GM10248 (cell line): ENCODE data around the gene TBC1D7.

Experiments
- CTCF ChIA-PET: fragments of 300-600 bp; sonication (Branson Sonifier 250); formaldehyde crosslinking; extraction: SDS; loops from one replicate; lab custom pipeline; 2021; ENCODE audit warnings: antibody characterized with exemption; lab: Yijun Ruan, JAX
- POLR2A ChIA-PET: fragments of 350-650 bp; sonication (Branson Sonifier 250); formaldehyde crosslinking; extraction: SDS; loops from one replicate; lab custom pipeline; 2020; ENCODE audit warnings: antibody characterized with exemption; lab: Yijun Ruan, JAX
- DNase-seq: peaks from one replicate; pipeline ENCODE4 v3.0.0; 2012; ENCODE audit errors: extremely low spot score
- TF ChIP-seq, protein P1 (sequence below): IDR thresholded peaks from 2 replicates; pipeline ENCODE4 v1.5.1; 2012; ENCODE audit warnings: mild to moderate bottlenecking, low read depth; ENCODE audit errors: extremely low read depth, missing control alignments, control extremely low read depth

TBC1D7 gene

GRCh38 chr6:13288481-13288880 is 39.9 kb downstream of the TBC1D7 start:
- TF ChIP-seq, protein P1, sequence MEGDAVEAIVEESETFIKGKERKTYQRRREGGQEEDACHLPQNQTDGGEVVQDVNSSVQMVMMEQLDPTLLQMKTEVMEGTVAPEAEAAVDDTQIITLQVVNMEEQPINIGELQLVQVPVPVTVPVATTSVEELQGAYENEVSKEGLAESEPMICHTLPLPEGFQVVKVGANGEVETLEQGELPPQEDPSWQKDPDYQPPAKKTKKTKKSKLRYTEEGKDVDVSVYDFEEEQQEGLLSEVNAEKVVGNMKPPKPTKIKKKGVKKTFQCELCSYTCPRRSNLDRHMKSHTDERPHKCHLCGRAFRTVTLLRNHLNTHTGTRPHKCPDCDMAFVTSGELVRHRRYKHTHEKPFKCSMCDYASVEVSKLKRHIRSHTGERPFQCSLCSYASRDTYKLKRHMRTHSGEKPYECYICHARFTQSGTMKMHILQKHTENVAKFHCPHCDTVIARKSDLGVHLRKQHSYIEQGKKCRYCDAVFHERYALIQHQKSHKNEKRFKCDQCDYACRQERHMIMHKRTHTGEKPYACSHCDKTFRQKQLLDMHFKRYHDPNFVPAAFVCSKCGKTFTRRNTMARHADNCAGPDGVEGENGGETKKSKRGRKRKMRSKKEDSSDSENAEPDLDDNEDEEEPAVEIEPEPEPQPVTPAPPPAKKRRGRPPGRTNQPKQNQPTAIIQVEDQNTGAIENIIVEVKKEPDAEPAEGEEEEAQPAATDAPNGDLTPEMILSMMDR: no peak
- no peak for DNase-seq
- CTCF ChIA-PET: interaction anchor here (0.8 to 2.7 kb wide), 2 partner anchors 9 to 13 kb away, joined by 3 to 9 read pairs; no protein-coding TSS in a partner anchor
- POLR2A ChIA-PET: interaction anchor here (0.8 to 1.5 kb wide), 3 partner anchors 9 to 48 kb away, joined by 3 to 10 read pairs (median 10); no protein-coding TSS in a partner anchor

DNA sequence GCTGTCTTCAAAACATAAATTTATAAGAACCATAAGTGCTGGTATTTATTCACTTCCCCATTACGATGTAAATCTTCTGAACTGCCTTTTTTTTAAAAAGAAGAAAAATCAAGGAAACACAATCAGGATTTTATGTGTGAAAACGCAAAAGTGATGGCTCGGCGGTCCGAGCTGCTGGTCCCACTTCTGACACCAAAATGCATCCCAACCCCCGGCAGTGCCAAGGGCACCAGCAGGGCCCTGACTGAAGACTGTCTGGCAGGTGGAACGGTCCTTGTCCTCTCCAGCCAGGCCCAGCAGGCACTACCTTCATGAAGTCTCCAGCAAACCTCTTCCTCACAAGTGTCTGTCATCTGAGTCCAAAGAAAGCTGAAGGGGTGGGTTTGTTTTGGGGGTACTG is 41.2 kb downstream of the TBC1D7 start:
- ChIA-PET CTCF (interaction anchor here (0.8 to 2.7 kb wide), 3 partner anchors 10 to 21 kb away, joined by 3 to 9 read pairs (median 4); no protein-coding TSS in a partner anchor), POLR2A (interaction anchor here (1.5 kb wide), 1 partner anchor 8 kb away, joined by 10 read pairs; no protein-coding TSS in a partner anchor)
- TF ChIP-seq, protein P1: no peak
- DNase-seq: no peak

DNA sequence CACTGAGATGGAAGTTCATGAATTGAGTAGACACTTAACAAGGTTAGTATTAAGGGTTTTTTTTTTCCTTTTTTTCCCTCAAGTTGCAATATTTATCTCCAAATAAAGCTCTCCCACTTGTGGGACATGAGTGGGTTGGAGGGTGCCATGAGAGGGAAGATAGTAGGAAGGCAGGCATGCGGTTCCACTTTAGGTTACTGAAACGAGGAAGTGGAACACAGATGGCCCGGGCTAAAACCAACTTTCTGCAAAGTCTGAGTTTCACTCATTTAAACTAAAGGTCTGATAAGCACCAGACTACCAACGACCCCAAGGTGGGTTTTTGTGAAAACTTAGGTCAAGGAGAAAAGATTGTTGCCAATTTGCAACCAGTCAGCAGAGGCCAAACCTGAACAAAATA is 42.2 kb downstream of the TBC1D7 start:
- no peak for DNase-seq
- CTCF ChIA-PET: interaction anchor here (1.3 to 2.0 kb wide), 3 partner anchors 10 to 91 kb away, joined by 3 to 9 read pairs (median 4); no protein-coding TSS in a partner anchor
- POLR2A ChIA-PET: interaction anchor here (1.7 kb wide), 1 partner anchor 11 kb away, joined by 4 read pairs; no protein-coding TSS in a partner anchor

DNA sequence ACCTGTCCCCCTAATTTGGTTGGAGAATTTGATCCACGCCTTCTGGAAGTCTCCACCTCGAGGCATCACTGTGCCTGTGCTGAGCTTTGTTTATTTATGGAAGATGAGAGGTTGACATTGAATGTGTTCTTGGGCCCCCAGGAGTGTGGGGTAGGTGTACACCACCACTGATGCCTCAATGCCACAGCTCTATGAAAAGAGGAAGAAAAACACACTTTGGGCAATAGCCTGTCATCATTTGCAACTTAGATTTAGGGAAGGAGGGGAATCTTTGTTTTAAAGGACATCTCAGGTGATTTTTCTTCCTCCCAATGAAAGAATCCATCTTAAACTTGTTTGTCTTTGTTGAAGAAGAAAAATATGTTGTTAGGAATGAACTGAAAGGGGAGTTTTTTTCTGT is 42.6 kb downstream of the TBC1D7 start:
- CTCF ChIA-PET: interaction anchor here (1.3 to 2.0 kb wide), 3 partner anchors 11 to 91 kb away, joined by 3 to 9 read pairs (median 4); no protein-coding TSS in a partner anchor
- no peak for DNase-seq
- POLR2A ChIA-PET: interaction anchor here (1.7 kb wide), 1 partner anchor 11 kb away, joined by 4 read pairs; no protein-coding TSS in a partner anchor
- TF ChIP-seq, protein P1: no peak

More for the DNA sequence above, 42.2 kb downstream of the TBC1D7 start:
- TF ChIP-seq, protein P1: no peak

- ChIA-PET CTCF (interaction anchor here (1.0 to 2.0 kb wide), 4 partner anchors 10 to 90 kb away, joined by 3 to 9 read pairs (median 4); no protein-coding TSS in a partner anchor), POLR2A (interaction anchor here (1.7 kb wide), 1 partner anchor 10 kb away, joined by 4 read pairs; no protein-coding TSS in a partner anchor)
- TF ChIP-seq, protein P1: no peak
- DNase-seq: no peak
These were observed 43.7 kb downstream of the TBC1D7 start for GRCh38 chr6:13284646-13285045.

DNA sequence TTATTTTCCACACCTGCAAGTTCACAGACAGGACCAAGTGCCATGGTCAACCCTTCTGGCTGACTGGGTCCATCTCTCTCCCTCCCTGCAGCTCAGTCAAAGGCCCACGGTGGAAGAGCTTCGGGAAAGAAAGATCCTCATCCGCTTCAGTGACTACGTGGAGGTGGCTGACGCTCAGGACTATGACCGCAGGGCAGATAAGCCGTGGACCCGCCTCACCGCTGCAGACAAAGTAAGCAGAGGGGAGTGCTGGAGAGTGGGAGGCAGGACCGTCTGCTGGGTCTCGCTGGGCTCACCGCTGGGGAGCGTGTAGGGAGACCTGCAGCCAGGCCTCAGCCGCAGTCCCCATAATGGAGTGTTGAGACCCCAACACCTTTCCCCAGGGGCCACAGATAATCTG is 45.0 kb downstream of the TBC1D7 start:
- ChIA-PET CTCF (interaction anchor here (1.0 to 1.3 kb wide), 4 partner anchors 9 to 124 kb away, joined by 3 to 4 read pairs (median 4); no protein-coding TSS in a partner anchor), POLR2A (no interaction called here)
- TF ChIP-seq, protein P1: no peak
- no peak for DNase-seq
